ENCODE results near the gene SLC6A16. TPM values are rescaled to one million over a fixed set of nuclear protein-coding genes. Genes with fewer than 3 reads are reported as not detected.

The SLC6A16 gene
- total RNA-seq, 1 donor from 2014 or later = 5.0 TPM

DNA sequence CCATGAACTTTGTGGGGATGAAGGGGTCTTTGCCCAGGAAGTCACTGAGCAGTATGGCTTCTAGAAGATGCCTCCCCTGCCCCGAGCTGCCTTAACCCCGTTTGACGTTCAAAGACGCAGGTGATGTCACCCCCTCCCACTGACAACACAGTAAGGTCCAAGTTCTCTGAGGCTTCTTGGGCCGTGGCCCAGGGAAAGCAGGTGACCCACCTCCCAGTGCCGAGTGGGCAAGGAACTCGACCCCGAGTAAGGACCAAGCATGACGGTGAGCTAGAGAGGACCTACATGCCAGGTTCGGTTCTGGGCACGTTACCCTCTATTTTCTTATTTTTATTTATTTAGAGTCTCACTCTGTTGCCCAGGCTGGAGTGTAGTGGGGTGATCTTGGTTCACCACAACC lies 81.3 kb downstream of the SLC6A16 start:
- H3K36me3 Mint-ChIP-seq = no peaks in the 10 kb centered on the region
- TF ChIP-seq EZH2 (IDR thresholded peaks at IDR 0.05) (no peak), EZH2phosphoT487 (IDR thresholded peaks at IDR 0.05) (no peak)
- TF ChIP-seq, protein P1, sequence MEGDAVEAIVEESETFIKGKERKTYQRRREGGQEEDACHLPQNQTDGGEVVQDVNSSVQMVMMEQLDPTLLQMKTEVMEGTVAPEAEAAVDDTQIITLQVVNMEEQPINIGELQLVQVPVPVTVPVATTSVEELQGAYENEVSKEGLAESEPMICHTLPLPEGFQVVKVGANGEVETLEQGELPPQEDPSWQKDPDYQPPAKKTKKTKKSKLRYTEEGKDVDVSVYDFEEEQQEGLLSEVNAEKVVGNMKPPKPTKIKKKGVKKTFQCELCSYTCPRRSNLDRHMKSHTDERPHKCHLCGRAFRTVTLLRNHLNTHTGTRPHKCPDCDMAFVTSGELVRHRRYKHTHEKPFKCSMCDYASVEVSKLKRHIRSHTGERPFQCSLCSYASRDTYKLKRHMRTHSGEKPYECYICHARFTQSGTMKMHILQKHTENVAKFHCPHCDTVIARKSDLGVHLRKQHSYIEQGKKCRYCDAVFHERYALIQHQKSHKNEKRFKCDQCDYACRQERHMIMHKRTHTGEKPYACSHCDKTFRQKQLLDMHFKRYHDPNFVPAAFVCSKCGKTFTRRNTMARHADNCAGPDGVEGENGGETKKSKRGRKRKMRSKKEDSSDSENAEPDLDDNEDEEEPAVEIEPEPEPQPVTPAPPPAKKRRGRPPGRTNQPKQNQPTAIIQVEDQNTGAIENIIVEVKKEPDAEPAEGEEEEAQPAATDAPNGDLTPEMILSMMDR (IDR thresholded peaks at IDR 0.05) = no peak

DNA sequence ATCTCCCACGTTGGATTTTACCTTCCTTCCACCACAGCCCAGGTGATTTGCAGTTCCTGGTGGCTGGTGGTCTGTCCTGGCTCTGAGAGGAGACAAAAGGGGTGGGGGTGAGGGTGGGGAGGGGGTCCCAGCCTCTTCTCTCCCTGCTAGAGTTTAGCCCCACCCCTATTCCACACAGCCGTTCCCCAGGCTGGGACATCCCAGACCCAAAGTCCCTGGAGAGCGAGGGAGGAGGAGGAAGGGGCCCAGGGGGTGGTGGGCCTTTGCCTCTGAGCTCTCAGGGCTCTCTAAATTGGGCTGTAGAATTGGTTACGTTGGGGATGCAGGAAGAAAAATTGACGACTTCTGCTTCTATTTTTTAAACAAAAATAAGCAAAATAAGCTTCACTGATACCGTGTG lies 81.9 kb downstream of the SLC6A16 start:
- TF ChIP-seq EZH2phosphoT487 (IDR thresholded peaks at IDR 0.05) = no peak
- no peak overlapping the region for H3K4me3 Mint-ChIP-seq
- peaks cover 2% of the 10 kb centered on the region for H3K27me3 Mint-ChIP-seq (ENCODE audit: insufficient read depth, low read depth)
- Histone ChIP-seq H3K36me3 (no peaks in the 10 kb centered on the region), H2AFZ (replicated peaks) (peak overlapping the region; percentile 63), H3K4me3 (no peak overlapping the region), H3K4me2 (peak overlapping the region; percentile 12), H3K27ac (no peak overlapping the region), H3K9ac (no peak overlapping the region), H3F3A (ENCODE audit: low read depth) (no peaks in the 10 kb centered on the region), H3K27me3 (no peaks in the 10 kb centered on the region), H3K4me1 (peaks cover 5% of the 10 kb centered on the region), H3K79me2 (ENCODE audit: low read depth) (no peaks in the 10 kb centered on the region), H3K9me3 (ENCODE audit: low read depth) (no peaks in the 10 kb centered on the region), H4K20me1 (ENCODE audit: low read depth) (no peaks in the 10 kb centered on the region)
- no peaks in the 10 kb centered on the region for H3K36me3 Mint-ChIP-seq
- no peak overlapping the region for H3K27ac Mint-ChIP-seq
- DNase-seq (ENCODE audit: low spot score) = peak; percentile 20
- peaks cover 3% of the 10 kb centered on the region for H3K4me1 Mint-ChIP-seq
- H3K9me3 Mint-ChIP-seq = no peaks in the 10 kb centered on the region

More for the DNA sequence above, 81.3 kb downstream of the SLC6A16 start:
- no peak for DNase-seq (ENCODE audit: low spot score)
- H3K27ac Mint-ChIP-seq = no peak overlapping the region
- Histone ChIP-seq H3K9ac (no peak overlapping the region), H3F3A (ENCODE audit: low read depth) (no peaks in the 10 kb centered on the region), H4K20me1 (ENCODE audit: low read depth) (no peaks in the 10 kb centered on the region), H2AFZ (replicated peaks) (no peak overlapping the region), H3K4me3 (no peak overlapping the region), H3K79me2 (ENCODE audit: low read depth) (no peaks in the 10 kb centered on the region), H3K9me3 (ENCODE audit: low read depth) (no peaks in the 10 kb centered on the region), H3K27ac (no peak overlapping the region), H3K27me3 (no peaks in the 10 kb centered on the region), H3K4me2 (no peak overlapping the region), H3K4me1 (peaks cover 5% of the 10 kb centered on the region), H3K36me3 (no peaks in the 10 kb centered on the region)
- H3K9me3 Mint-ChIP-seq = no peaks in the 10 kb centered on the region
- peaks cover 3% of the 10 kb centered on the region for H3K4me1 Mint-ChIP-seq
- H3K4me3 Mint-ChIP-seq = no peak overlapping the region
- peaks cover 2% of the 10 kb centered on the region for H3K27me3 Mint-ChIP-seq (ENCODE audit: insufficient read depth, low read depth)

DNA sequence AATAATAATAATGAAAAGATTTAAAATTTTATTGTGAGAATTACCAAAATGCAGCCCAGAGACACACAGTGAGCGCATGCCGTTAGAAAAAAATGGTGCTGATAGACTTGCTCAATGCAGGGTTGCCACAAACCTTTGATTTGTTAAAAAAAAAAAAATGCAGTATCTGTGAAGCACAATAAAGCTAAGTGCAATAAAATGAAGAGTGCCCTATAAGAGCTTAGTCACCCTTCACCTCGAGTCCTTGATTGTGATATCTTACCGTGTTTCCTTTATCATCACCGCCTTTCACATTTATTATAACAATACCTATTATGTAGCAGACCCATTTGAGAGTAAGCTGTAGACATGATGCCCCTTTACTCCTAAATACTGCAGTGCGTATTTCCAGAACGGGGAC lies 83.2 kb downstream of the SLC6A16 start:
- no peaks in the 10 kb centered on the region for H3F3A ChIP-seq (ENCODE audit: low read depth)
- H2AFZ ChIP-seq (replicated peaks) = no peak overlapping the region
- DNase-seq (ENCODE audit: low spot score) = no peak
- no peaks in the 10 kb centered on the region for H3K36me3 Mint-ChIP-seq
- H3K9me3 ChIP-seq (ENCODE audit: low read depth) = no peaks in the 10 kb centered on the region
- no peaks in the 10 kb centered on the region for H3K79me2 ChIP-seq (ENCODE audit: low read depth)
- no peak overlapping the region for H3K4me2 ChIP-seq
- H3K4me1 ChIP-seq = peaks cover 5% of the 10 kb centered on the region
- H3K27me3 ChIP-seq = no peaks in the 10 kb centered on the region
- H3K36me3 ChIP-seq = no peaks in the 10 kb centered on the region
- no peaks in the 10 kb centered on the region for H3K9me3 Mint-ChIP-seq
- H3K4me3 Mint-ChIP-seq = peak overlapping the region; percentile 1
- TF ChIP-seq EZH2 (IDR thresholded peaks at IDR 0.05) (no peak), EZH2phosphoT487 (IDR thresholded peaks at IDR 0.05) (no peak)
- TF ChIP-seq, protein P1 (IDR thresholded peaks at IDR 0.05) = no peak
- no peaks in the 10 kb centered on the region for H4K20me1 ChIP-seq (ENCODE audit: low read depth)
- H3K4me1 Mint-ChIP-seq = peaks cover 3% of the 10 kb centered on the region
- no peak overlapping the region for H3K27ac Mint-ChIP-seq
- no peak overlapping the region for H3K9ac ChIP-seq
- H3K4me3 ChIP-seq = no peak overlapping the region
- H3K27ac ChIP-seq = no peak overlapping the region
- peaks cover 2% of the 10 kb centered on the region for H3K27me3 Mint-ChIP-seq (ENCODE audit: insufficient read depth, low read depth)

Small RNA genes within 50 kb of the gene (microRNA-seq; reads per million reads assigned to microRNA genes)
- not detected for gene MIR4324

Small RNA genes within 50 kb of the gene (small RNA-seq; reads per million reads assigned to genes)
- gene MIR4324 = not detected

Other genes starting within 250 kb of the SLC6A16 start
- gene SNRNP70, start 239.7 kb downstream of the SLC6A16 start, total RNA-seq (ENCODE audit: low replicate concordance) = 162 and 365 TPM in 2 replicates
- 9.2 and 9.7 TPM in 2 replicates for gene LIN7B, start 210.8 kb downstream of the SLC6A16 start, total RNA-seq (ENCODE audit: low replicate concordance)
- 1.7 TPM in 1 of 2 replicates, not detected in the other for gene C19orf73, start 206.0 kb downstream of the SLC6A16 start, total RNA-seq (ENCODE audit: low replicate concordance)
- 1.8 and 12.0 TPM in 2 replicates for gene PPFIA3, start 205.6 kb downstream of the SLC6A16 start, total RNA-seq (ENCODE audit: low replicate concordance)
- gene HRC, start 169.8 kb downstream of the SLC6A16 start, total RNA-seq (ENCODE audit: low replicate concordance) = 0.31 TPM in 1 of 2 replicates, not detected in the other
- 3.1 and 11.2 TPM in 2 replicates for gene TRPM4, start 167.4 kb downstream of the SLC6A16 start, total RNA-seq (ENCODE audit: low replicate concordance)
- gene CD37, start 10.2 kb upstream of the SLC6A16 start, total RNA-seq (ENCODE audit: low replicate concordance) = not detected in 2 replicates
- gene TEAD2, start 37.2 kb upstream of the SLC6A16 start, total RNA-seq (ENCODE audit: low replicate concordance) = 125 and 193 TPM in 2 replicates
- 3.0 and 5.6 TPM in 2 replicates for gene DKKL1, start 38.7 kb upstream of the SLC6A16 start, total RNA-seq (ENCODE audit: low replicate concordance)
- 0.59 TPM in 1 of 2 replicates, not detected in the other for gene KASH5, start 63.1 kb upstream of the SLC6A16 start, total RNA-seq (ENCODE audit: low replicate concordance)
- not detected in 2 replicates for gene PTH2, start 98.2 kb upstream of the SLC6A16 start, total RNA-seq (ENCODE audit: low replicate concordance)
- 0.09 TPM in 1 of 2 replicates, not detected in the other for gene GFY, start 100.2 kb upstream of the SLC6A16 start, total RNA-seq (ENCODE audit: low replicate concordance)
- 1.4 TPM in 2 replicates for gene SLC17A7, start 116.3 kb upstream of the SLC6A16 start, total RNA-seq (ENCODE audit: low replicate concordance)
- 133 and 168 TPM in 2 replicates for gene PIH1D1, start 126.6 kb upstream of the SLC6A16 start, total RNA-seq (ENCODE audit: low replicate concordance)
- 14.7 and 77.6 TPM in 2 replicates for gene ALDH16A1, start 128.0 kb upstream of the SLC6A16 start, total RNA-seq (ENCODE audit: low replicate concordance)
- gene FLT3LG, start 149.0 kb upstream of the SLC6A16 start, total RNA-seq (ENCODE audit: low replicate concordance) = 0.24 and 0.96 TPM in 2 replicates
- 2,053 and 3,348 TPM in 2 replicates for gene RPL13A, start 162.4 kb upstream of the SLC6A16 start, total RNA-seq (ENCODE audit: low replicate concordance)
- 5,448 and 6,772 TPM in 2 replicates for gene RPS11, start 171.2 kb upstream of the SLC6A16 start, total RNA-seq (ENCODE audit: low replicate concordance)
- gene FCGRT, start 187.5 kb upstream of the SLC6A16 start, total RNA-seq (ENCODE audit: low replicate concordance) = 10.0 and 30.8 TPM in 2 replicates
- gene RCN3, start 202.8 kb upstream of the SLC6A16 start, total RNA-seq (ENCODE audit: low replicate concordance) = 4.2 and 4.5 TPM in 2 replicates

Data from neural progenitor cell (in vitro differentiated cells).